HG02970 (cell line): ENCODE measurements around the gene ENOX1.

Source experiments
- ATAC-seq: cut with Tn5 transposase; IDR thresholded peaks from one replicate; pipeline ENCODE4 v1.9.1; 2021; ENCODE audit warnings: mild to moderate bottlenecking, moderate library complexity, moderate number of reproducible peaks; ENCODE audit not compliant: unreplicated experiment, low FRiP score

ENOX1 gene

GRCh38 chr13:43277142-43277541 lies 509.6 kb downstream of the ENOX1 start:
- no peak for ATAC-seq

DNA sequence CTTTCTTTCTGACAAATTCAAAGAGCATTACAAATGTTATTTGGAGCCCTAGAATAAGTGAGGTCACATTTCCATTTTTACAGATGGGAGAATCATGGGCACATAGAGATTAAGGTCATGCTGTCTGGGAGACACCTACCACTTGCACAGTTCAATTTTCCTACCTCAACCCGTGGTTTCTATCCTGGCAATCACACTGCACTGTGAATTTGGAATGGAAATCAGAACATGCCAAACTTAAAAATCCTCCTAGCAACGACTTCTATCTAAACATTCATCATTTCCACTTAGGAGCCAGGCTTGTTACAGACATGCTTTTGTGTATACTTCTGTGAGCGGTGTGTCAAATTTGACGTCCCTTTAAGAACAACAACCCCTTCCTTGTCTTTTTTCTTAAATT lies 511.9 kb downstream of the ENOX1 start:
- ATAC-seq, result no peak

GRCh38 chr13:43273362-43273761 lies 513.4 kb downstream of the ENOX1 start:
- no peak for ATAC-seq

DNA sequence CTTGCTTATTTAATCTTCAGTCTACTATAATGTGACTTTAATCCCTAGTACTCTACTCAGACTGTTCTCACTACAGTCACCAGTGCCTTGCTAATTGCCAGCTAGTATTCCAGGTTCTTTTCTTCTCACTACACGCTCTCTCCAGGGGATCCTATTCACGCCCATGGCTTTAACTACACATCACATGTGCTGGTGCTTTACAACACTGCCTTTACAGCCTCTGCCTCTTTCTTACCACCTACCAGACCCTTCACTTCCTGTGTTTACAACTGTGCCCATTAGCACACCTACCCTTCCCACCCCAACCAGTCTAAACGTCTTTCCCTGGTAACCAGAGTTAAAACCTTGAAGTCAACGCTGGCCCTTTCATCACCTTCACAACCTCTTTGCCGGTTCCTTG lies 513.9 kb downstream of the ENOX1 start:
- ATAC-seq, result no peak

DNA sequence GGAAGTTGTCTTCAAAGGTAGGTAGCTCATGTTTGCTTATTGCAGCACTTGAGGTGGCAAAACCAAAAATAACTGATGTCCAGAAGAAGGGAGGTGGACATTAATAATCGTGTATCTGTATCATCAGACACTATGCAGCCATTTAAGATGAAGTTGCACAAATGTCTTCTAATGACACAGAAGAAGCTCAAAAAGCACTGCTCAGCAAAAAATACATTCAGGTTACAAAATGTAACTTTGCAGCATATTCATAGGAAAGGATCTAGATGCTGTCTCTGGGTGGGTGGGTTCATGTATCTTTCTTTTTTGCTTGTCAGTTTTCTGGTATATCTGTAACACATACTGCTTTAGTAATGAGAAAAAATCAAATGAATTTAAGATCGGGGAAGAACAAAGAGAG lies 515.6 kb downstream of the ENOX1 start:
- no peak for ATAC-seq

GRCh38 chr13:43270130-43270830 lies 516.5 kb downstream of the ENOX1 start:
- no peak for ATAC-seq

DNA sequence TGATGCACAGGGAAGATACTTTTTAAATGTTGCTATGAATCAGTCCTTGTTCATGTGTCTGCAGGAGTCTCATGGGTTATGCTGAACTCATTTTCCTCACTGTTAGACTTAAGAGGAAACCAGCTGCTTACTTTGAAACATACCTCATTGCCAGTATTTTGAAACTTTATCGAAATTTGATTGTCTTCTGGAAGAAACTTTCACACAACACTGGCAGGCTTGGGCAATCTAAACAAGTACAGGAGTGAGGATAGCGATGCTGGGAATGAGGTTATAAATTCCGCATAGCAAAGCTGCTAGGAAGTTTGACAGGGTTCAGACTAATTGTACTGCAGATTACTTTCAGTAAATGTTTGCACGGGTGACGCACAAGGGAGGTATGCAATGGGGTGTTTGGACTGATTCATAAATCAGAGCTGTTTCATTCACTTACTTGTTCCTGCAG lies 517.7 kb downstream of the ENOX1 start:
- ATAC-seq, result no peak

DNA sequence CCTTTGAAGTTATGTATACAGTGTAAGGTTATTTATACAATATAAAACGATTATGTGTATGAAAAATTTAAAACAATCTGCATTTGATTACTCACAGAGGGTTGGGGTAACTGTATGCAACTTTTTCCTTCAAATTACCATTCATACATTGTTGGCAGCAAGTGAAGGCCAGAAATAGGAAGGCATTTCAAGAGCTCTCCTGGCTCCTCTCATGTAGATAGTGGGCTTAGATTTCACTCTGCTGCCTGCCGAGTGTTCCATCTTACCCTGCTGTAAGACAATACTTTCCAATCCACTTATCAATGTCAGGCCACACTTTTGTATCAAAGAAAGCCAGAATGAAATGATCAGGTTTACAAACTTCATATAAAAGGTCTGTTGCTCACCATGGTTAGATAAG lies 518.1 kb downstream of the ENOX1 start:
- ATAC-seq, result no peak

DNA sequence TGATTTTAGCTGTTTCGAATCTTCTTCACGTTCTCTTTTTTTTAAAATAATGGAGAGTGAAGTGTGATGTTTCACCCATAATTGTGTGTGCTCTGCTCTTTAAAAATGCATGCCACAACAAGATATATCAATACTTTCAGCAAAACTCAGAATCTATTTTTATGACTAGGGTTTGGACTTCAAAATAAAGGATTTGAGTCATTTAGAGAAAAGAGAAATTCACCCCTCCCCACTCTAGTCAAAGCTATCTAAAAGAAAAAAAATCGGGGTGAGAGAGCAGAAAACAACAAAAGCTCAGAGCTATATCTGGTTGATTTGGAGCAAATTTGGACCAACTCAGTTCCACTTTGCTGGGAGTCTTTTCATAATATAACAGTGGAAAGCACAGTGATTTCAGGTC lies 518.9 kb downstream of the ENOX1 start:
- ATAC-seq, result no peak

GRCh38 chr13:43266936-43267615 lies 519.7 kb downstream of the ENOX1 start:
- ATAC-seq, result no peak

DNA sequence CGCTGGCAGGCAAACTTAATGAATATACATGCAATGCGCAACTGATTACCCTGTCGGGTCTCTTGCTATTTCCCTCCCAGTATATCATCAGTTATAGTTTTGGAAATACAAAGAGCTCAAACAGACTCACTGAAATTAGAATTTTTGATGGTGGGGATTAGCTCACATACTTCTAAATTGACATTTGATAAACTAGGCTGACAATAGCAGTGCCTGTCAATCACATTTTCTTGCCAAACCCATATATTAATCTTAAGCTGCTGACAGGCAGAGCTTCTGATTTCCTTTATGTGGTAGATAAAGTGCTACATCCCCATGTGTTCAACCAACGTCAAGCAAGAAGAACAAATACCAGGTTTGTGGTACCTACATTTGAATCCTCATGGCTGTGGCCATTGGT lies 521.7 kb downstream of the ENOX1 start:
- no peak for ATAC-seq

GRCh38 chr13:43264458-43264857 lies 522.3 kb downstream of the ENOX1 start:
- no peak for ATAC-seq

GRCh38 chr13:43263047-43263446 lies 523.7 kb downstream of the ENOX1 start:
- no peak for ATAC-seq

- ATAC-seq, result no peak
Observed at GRCh38 chr13:43260999-43261398, 525.8 kb downstream of the ENOX1 start.

DNA sequence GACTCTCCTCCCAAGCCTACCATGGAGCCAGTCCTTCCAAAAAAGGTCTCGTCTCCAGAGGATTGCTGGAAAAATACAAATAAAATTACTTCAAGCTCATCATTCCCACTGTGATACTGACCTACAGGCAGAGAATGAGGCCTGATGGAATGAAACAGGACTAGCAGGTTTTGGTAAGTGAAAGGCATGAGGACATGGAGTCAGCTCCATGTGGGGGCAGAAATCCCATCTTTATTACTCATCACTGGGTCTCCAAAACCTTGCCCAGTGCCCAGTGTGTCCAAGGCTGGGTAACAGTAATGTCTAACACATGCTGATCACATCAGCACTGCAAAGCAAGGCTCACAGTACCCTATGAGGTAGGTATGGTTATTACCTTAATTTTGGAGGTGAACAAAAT lies 528.0 kb downstream of the ENOX1 start:
- no peak for ATAC-seq

GRCh38 chr13:43257765-43258164 lies 529.0 kb downstream of the ENOX1 start:
- ATAC-seq, result no peak

DNA sequence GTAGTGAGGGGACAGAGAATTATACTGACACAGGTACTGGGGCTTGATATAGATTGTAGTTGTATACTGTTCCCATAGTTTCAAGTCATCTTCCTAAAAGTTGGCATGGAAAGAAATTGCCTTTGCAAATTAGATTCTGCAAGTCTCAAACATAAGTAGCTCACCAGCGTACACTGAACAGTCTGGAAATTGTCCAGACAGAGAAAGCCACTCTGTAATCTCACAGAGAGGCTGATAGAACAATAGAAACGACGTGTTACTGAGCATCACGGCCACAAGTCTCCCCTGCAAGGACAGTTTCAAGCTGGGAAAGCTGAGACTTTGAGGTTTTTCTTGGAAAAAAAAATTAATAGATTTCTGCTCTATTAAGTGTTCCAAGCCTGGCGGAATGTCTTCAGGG lies 534.8 kb downstream of the ENOX1 start:
- no peak for ATAC-seq

- ATAC-seq, result no peak
Observed at GRCh38 chr13:43246382-43246781, 540.4 kb downstream of the ENOX1 start.

GRCh38 chr13:43245374-43245964 lies 541.3 kb downstream of the ENOX1 start:
- no peak for ATAC-seq

DNA sequence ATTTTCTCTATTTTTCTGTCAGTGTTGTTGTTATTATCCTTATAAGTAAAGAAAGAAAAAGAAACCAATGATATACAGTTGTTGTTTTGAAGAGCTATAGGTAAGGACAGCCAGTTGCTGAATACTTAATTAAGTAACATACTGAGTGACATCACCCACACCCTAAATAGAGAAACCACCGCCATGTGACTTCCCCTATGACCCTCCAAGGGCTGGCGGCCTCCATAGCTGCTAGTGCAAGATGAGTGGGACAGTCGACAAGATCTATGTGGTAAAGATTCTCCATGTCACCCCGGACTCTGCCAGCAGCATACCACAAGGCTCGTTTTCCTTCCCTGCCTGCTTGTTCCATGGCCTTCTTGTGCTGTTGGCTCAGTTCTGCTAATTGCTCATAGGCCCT lies 542.3 kb downstream of the ENOX1 start:
- ATAC-seq, result no peak

- no peak for ATAC-seq
Observed at GRCh38 chr13:43243711-43244110, 543.1 kb downstream of the ENOX1 start.

GRCh38 chr13:43242040-43242439 lies 544.7 kb downstream of the ENOX1 start:
- no peak for ATAC-seq
